ENCODE results near the gene NTM.

GRCh38 chr11:131874070-131874469 lies 503.7 kb downstream of the NTM start:
- TF ChIP-seq POLR2A (IDR thresholded peaks at IDR 0.05), result no peak
- TF ChIP-seq CTCF (IDR thresholded peaks at IDR 0.05), result no peak
- no peak for TF ChIP-seq EP300 (IDR thresholded peaks at IDR 0.05)
